Trophoblast cell (in vitro differentiated cells and primary cell): ENCODE measurements around the gene CDC42SE2.

Source experiments
- DNase-seq, 2 donors: peaks; one replicate each; pipeline ENCODE4 v3.0.0-alpha.2; 2016
- H2AFZ ChIP-seq: 2 replicates; pipeline ENCODE4 v1.6.1; 2013; ENCODE audit warnings: low read length, moderate library complexity, mild to moderate bottlenecking; ENCODE audit not compliant: insufficient read depth, poor library complexity
- H2AK5ac ChIP-seq: 2 replicates; pipeline ENCODE4 v1.6.1; 2013; ENCODE audit warnings: mild to moderate bottlenecking, low read length
- H2BK120ac ChIP-seq: 2 replicates; pipeline ENCODE4 v1.6.1; 2013; ENCODE audit warnings: low read length, mild to moderate bottlenecking, moderate library complexity; ENCODE audit not compliant: insufficient read depth, poor library complexity
- H2BK12ac ChIP-seq: 2 replicates; pipeline ENCODE4 v1.6.1; 2013; ENCODE audit warnings: mild to moderate bottlenecking, low read length, moderate library complexity
- H2BK5ac ChIP-seq: 2 replicates; pipeline ENCODE4 v1.6.1; 2013; ENCODE audit warnings: low read length, low read depth, moderate library complexity, mild to moderate bottlenecking; ENCODE audit not compliant: poor library complexity
- H3K14ac ChIP-seq: 2 replicates; pipeline ENCODE4 v1.6.1; 2013; ENCODE audit warnings: mild to moderate bottlenecking, low read length
- H3K18ac ChIP-seq: 2 replicates; pipeline ENCODE4 v1.6.1; 2013; ENCODE audit warnings: mild to moderate bottlenecking, low read length
- H3K23ac ChIP-seq: 2 replicates; pipeline ENCODE4 v1.6.1; 2013; ENCODE audit warnings: low read length
- H3K27ac ChIP-seq: 2 replicates; pipeline ENCODE4 v1.5.1; 2013; ENCODE audit warnings: low read depth, mild to moderate bottlenecking, inconsistent platforms, low read length, moderate library complexity
- H3K27me3 ChIP-seq: 2 replicates; pipeline ENCODE4 v1.6.1; 2013; ENCODE audit warnings: inconsistent platforms, mild to moderate bottlenecking, low read length, moderate library complexity; ENCODE audit not compliant: insufficient read depth
- H3K36me3 ChIP-seq, 2 experiments: 1 replicate in 1 of 2; 2 replicates in 1 of 2; pipeline ENCODE4 v1.6.1; 2013; ENCODE audit warnings: low read length in 2 of 2, mild to moderate bottlenecking in 2 of 2, moderate library complexity in 1 of 2; ENCODE audit not compliant: insufficient read depth in 2 of 2, control insufficient read depth in 1 of 2
- H3K4ac ChIP-seq: 2 replicates; pipeline ENCODE4 v1.6.1; 2013; ENCODE audit warnings: low read depth, mild to moderate bottlenecking, low read length, moderate library complexity
- H3K4me1 ChIP-seq, 2 experiments: 1 replicate in 1 of 2; 2 replicates in 1 of 2; pipeline ENCODE4 v1.6.1; 2013; ENCODE audit warnings: low read length in 2 of 2, mild to moderate bottlenecking in 2 of 2, moderate library complexity in 1 of 2; ENCODE audit not compliant: insufficient read depth in 2 of 2, control insufficient read depth in 1 of 2
- H3K4me2 ChIP-seq: 2 replicates; pipeline ENCODE4 v1.6.1; 2013; ENCODE audit warnings: inconsistent platforms, mild to moderate bottlenecking, low read length, moderate library complexity
- H3K4me3 ChIP-seq: 2 replicates; pipeline ENCODE4 v1.5.1; 2013; ENCODE audit warnings: mild to moderate bottlenecking, low read depth, low read length, inconsistent platforms
- H3K79me1 ChIP-seq: one replicate; pipeline ENCODE4 v1.6.1; 2013; ENCODE audit warnings: low read length
- H3K79me2 ChIP-seq: 2 replicates; pipeline ENCODE4 v1.6.1; 2013; ENCODE audit warnings: low read length, mild to moderate bottlenecking; ENCODE audit not compliant: control insufficient read depth, insufficient read depth, poor library complexity
- H3K9ac ChIP-seq: 2 replicates; pipeline ENCODE4 v1.6.1; 2013; ENCODE audit warnings: mild to moderate bottlenecking, low read length
- H3K9me3 ChIP-seq: 2 replicates; pipeline ENCODE4 v1.6.1; 2013; ENCODE audit warnings: low read depth, mild to moderate bottlenecking, control low read depth, inconsistent platforms, low read length; ENCODE audit not compliant: insufficient read depth
- H4K12ac ChIP-seq: 2 replicates; pipeline ENCODE4 v1.6.1; 2013; ENCODE audit warnings: low read depth, mild to moderate bottlenecking, low read length, moderate library complexity
- H4K8ac ChIP-seq: 2 replicates; pipeline ENCODE4 v1.6.1; 2013; ENCODE audit warnings: low read depth, mild to moderate bottlenecking, low read length, moderate library complexity
- H4K91ac ChIP-seq: one replicate; pipeline ENCODE4 v1.6.1; 2013; ENCODE audit warnings: low read depth, mild to moderate bottlenecking, low read length, moderate library complexity
- WGBS: extraction: QIAGEN DNeasy Blood & Tissue Kit; methylation state at CpG from one replicate; pipeline ENCODE4 v1.1.7; 2013; ENCODE audit warnings: missing lambda C conversion rate; ENCODE audit not compliant: insufficient read length, insufficient coverage; ENCODE audit errors: extremely low coverage; 5-methylcytosine and 5-hydroxymethylcytosine counted together

Gene CDC42SE2

GRCh38 chr5:131256507-131256823 is 7.4 kb upstream of the CDC42SE2 start:
- H3K79me2 ChIP-seq = no peaks in the 10 kb centered on the region
- H3K9ac ChIP-seq = no peak overlapping the region
- H4K12ac ChIP-seq = no peak overlapping the region
- no peaks in the 10 kb centered on the region for H3K9me3 ChIP-seq
- no CpG with 5 or more reads among the region's 2 CpGs for WGBS
- no peak overlapping the region for H2BK12ac ChIP-seq
- no peak overlapping the region for H3K4me3 ChIP-seq
- H2BK120ac ChIP-seq = no peak overlapping the region
- H4K91ac ChIP-seq = no peak overlapping the region
- H3K4ac ChIP-seq = no peak overlapping the region
- no peaks in the 10 kb centered on the region for H3K27me3 ChIP-seq
- peak in 1 of 2 donors; percentile 95 for DNase-seq
- H4K8ac ChIP-seq = no peak overlapping the region
- no peaks in the 10 kb centered on the region for H3K36me3 ChIP-seq
- peaks cover 2 to 4% of the 10 kb centered on the region in 2 experiments for H3K4me1 ChIP-seq
- no peak overlapping the region for H3K14ac ChIP-seq
- H3K27ac ChIP-seq = peak overlapping the region; percentile 26
- no peak overlapping the region for H2AK5ac ChIP-seq
- H3K23ac ChIP-seq = no peak overlapping the region
- no peaks in the 10 kb centered on the region for H3K79me1 ChIP-seq
- no peak overlapping the region for H2BK5ac ChIP-seq
- H2AFZ ChIP-seq = no peak overlapping the region
- no peak overlapping the region for H3K4me2 ChIP-seq
- no peak overlapping the region for H3K18ac ChIP-seq

- Histone ChIP-seq H3K4me2 (no peak overlapping the region), H3K14ac (no peak overlapping the region), H2AK5ac (no peak overlapping the region), H3K4me3 (no peak overlapping the region), H4K12ac (no peak overlapping the region), H3K27ac (no peak overlapping the region), H3K23ac (no peak overlapping the region), H3K79me2 (peaks cover 2% of the 10 kb centered on the region), H3K4me1 (peaks cover 4% of the 10 kb centered on the region in 2 experiments), H4K91ac (no peak overlapping the region), H3K9ac (no peak overlapping the region), H4K8ac (no peak overlapping the region), H2BK5ac (no peak overlapping the region), H2BK120ac (no peak overlapping the region), H3K36me3 (no peaks in the 10 kb centered on the region), H2BK12ac (no peak overlapping the region), H3K27me3 (no peaks in the 10 kb centered on the region), H3K79me1 (peaks cover 2% of the 10 kb centered on the region), H3K18ac (no peak overlapping the region), H3K4ac (no peak overlapping the region), H2AFZ (no peak overlapping the region), H3K9me3 (no peaks in the 10 kb centered on the region)
- DNase-seq = peak in 1 of 2 donors; percentile 59
- no CpG with 5 or more reads among the region's 2 CpGs for WGBS
Observed at GRCh38 chr5:131258733-131259132, 5.1 kb upstream of the CDC42SE2 start.

GRCh38 chr5:131259326-131259725 is 4.5 kb upstream of the CDC42SE2 start:
- Histone ChIP-seq H3K4me3 (no peak overlapping the region), H2BK12ac (no peak overlapping the region), H3K4me1 (peaks cover 4% of the 10 kb centered on the region in 2 experiments), H3K4ac (no peak overlapping the region), H2BK120ac (no peak overlapping the region), H3K27ac (no peak overlapping the region), H2BK5ac (no peak overlapping the region), H3K9me3 (no peaks in the 10 kb centered on the region), H2AFZ (no peak overlapping the region), H4K91ac (no peak overlapping the region), H3K14ac (no peak overlapping the region), H2AK5ac (no peak overlapping the region), H4K12ac (no peak overlapping the region), H3K18ac (no peak overlapping the region), H3K36me3 (no peaks in the 10 kb centered on the region), H3K27me3 (no peaks in the 10 kb centered on the region), H3K79me1 (peaks cover 5% of the 10 kb centered on the region), H3K4me2 (no peak overlapping the region), H3K79me2 (peaks cover 5% of the 10 kb centered on the region), H3K23ac (no peak overlapping the region), H4K8ac (no peak overlapping the region), H3K9ac (no peak overlapping the region)
- DNase-seq = no peak

DNA sequence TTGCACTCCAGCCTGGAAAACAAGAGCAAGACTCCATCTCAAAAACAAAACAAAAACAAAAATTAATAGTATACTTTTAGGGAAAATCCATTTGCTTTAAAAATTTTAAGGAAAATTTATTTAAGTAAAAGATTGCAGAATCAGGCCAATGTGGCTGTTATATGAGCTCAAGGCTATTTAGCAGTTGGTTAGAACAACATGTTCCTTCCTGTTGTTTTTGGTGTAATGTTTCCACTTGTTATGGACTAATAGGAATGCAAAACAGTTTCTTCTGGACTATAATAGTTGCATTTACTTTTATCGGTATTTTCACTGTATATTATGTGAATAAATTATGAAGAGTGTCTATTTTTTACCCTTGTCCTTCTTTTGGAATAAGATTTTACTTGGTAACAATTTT is 3.0 kb upstream of the CDC42SE2 start:
- no peak overlapping the region for H3K4me2 ChIP-seq
- H3K27ac ChIP-seq = no peak overlapping the region
- no peak overlapping the region for H3K18ac ChIP-seq
- H2BK5ac ChIP-seq = no peak overlapping the region
- no CpG with 5 or more reads among the region's 1 CpG for WGBS
- H2BK12ac ChIP-seq = no peak overlapping the region
- H3K23ac ChIP-seq = no peak overlapping the region
- H2AFZ ChIP-seq = no peak overlapping the region
- no peak overlapping the region for H2AK5ac ChIP-seq
- DNase-seq = no peak
- H3K36me3 ChIP-seq = no peaks in the 10 kb centered on the region
- H3K79me1 ChIP-seq = peaks cover 5% of the 10 kb centered on the region
- H3K4me1 ChIP-seq = peaks cover 4% of the 10 kb centered on the region in 2 experiments
- H3K4me3 ChIP-seq = no peak overlapping the region
- H3K79me2 ChIP-seq = peaks cover 5% of the 10 kb centered on the region
- H4K8ac ChIP-seq = no peak overlapping the region
- H4K12ac ChIP-seq = no peak overlapping the region
- H4K91ac ChIP-seq = no peak overlapping the region
- H3K9ac ChIP-seq = no peak overlapping the region
- no peak overlapping the region for H3K14ac ChIP-seq
- H3K4ac ChIP-seq = no peak overlapping the region
- no peaks in the 10 kb centered on the region for H3K9me3 ChIP-seq
- no peak overlapping the region for H2BK120ac ChIP-seq
- H3K27me3 ChIP-seq = no peaks in the 10 kb centered on the region
